Occipital lobe (tissue), 2 donors: ENCODE results near the gene SLCO4C1. TPM values are rescaled to one million over a fixed set of nuclear protein-coding genes. Genes with fewer than 3 reads are reported as not detected.

Source experiments
- DNase-seq: peaks from one replicate; lab custom pipeline; 2025; lab: John Stamatoyannopoulos, UW
- total RNA-seq: library from RNA; depleted of rRNA; stranded (reverse); fragments of >200 nt; gene quantifications from one replicate; pipeline ENCODE4 v1.2.3, GENCODE V29; 2014

The SLCO4C1 gene
- total RNA-seq, 1 donor from 2014 or later = 0.47 TPM

GRCh38 chr5:102277144-102277543, 18.9 kb downstream of the SLCO4C1 start:
- DNase-seq = no peak

- DNase-seq = no peak
Measured at GRCh38 chr5:102271759-102272158, 24.3 kb downstream of the SLCO4C1 start.

- DNase-seq = no peak
Measured at GRCh38 chr5:102270036-102270435, 26.0 kb downstream of the SLCO4C1 start.

GRCh38 chr5:102262688-102263087, 33.4 kb downstream of the SLCO4C1 start:
- DNase-seq = no peak

- no peak for DNase-seq
Measured at GRCh38 chr5:102249381-102249780, 46.7 kb downstream of the SLCO4C1 start.

GRCh38 chr5:102243213-102243612, 52.9 kb downstream of the SLCO4C1 start:
- no peak for DNase-seq

GRCh38 chr5:102241809-102242421, 54.2 kb downstream of the SLCO4C1 start:
- no peak for DNase-seq

GRCh38 chr5:102231693-102232619, 64.1 kb downstream of the SLCO4C1 start:
- DNase-seq = no peak

GRCh38 chr5:102229685-102230084, 66.4 kb downstream of the SLCO4C1 start:
- DNase-seq = no peak

- no peak for DNase-seq
Measured at GRCh38 chr5:102226321-102226720, 69.8 kb downstream of the SLCO4C1 start.

- no peak for DNase-seq
Measured at GRCh38 chr5:102223542-102224477, 72.3 kb downstream of the SLCO4C1 start.

- no peak for DNase-seq
Measured at GRCh38 chr5:102222772-102223171, 73.3 kb downstream of the SLCO4C1 start.

GRCh38 chr5:102221949-102222348, 74.1 kb downstream of the SLCO4C1 start:
- no peak for DNase-seq

- no peak for DNase-seq
Measured at GRCh38 chr5:102218159-102218558, 77.9 kb downstream of the SLCO4C1 start.

GRCh38 chr5:102216678-102217077, 79.4 kb downstream of the SLCO4C1 start:
- no peak for DNase-seq

GRCh38 chr5:102211165-102211564, 84.9 kb downstream of the SLCO4C1 start:
- DNase-seq = no peak

GRCh38 chr5:102200861-102201260, 95.2 kb downstream of the SLCO4C1 start:
- no peak for DNase-seq

GRCh38 chr5:102196481-102196880, 99.6 kb downstream of the SLCO4C1 start:
- DNase-seq = no peak
